OCI-M2 (cell line): ENCODE measurements around the gene MRPS34.
"Not testable (repeated sequence)": the region's sequence is repeated elsewhere in the genome, so short reads cannot be mapped to it uniquely, and the experiment has no call there.

ENCODE experiments used
- DNase-seq: peaks from one replicate; lab custom pipeline; 2025; ENCODE audit not compliant: unreplicated experiment; lab: John Stamatoyannopoulos, UW

The MRPS34 gene

DNA sequence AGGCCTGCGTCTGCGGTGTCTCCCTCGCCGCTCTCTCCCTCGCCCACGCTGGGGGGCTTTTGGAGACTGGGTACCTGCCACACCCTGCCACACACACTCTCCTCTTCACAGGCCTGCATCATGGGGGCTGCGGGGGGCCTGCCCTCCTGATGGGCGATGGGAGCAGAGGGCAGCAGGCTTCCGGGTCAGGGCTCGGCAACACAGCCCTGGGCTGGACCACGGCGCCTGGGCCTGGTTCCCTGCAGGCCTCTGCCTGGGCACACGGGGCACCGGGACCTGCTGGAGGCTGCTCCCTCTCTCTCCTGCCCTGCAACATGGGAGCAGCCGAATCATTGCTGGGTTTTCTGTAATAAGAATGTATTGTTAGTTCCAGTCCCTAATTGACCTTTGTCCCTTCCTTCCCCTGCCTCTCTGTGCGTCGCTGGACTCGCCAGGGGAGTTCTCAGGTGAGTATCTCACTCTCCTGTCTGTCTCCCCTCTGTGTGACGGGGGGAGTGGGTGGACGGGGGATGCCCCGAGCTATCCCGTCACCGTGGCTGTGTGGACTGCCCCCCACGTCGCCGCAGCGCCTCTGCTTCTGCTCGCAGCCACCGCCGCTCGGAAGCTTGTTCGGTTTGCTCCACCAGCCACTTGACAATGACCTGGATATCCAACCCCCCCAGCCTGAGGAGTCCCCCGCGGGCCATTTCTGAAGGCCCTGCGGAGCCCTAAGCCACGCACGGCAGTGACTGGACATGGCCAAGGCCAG is 15.0 kb downstream of the MRPS34 start:
- no peak for DNase-seq

DNA sequence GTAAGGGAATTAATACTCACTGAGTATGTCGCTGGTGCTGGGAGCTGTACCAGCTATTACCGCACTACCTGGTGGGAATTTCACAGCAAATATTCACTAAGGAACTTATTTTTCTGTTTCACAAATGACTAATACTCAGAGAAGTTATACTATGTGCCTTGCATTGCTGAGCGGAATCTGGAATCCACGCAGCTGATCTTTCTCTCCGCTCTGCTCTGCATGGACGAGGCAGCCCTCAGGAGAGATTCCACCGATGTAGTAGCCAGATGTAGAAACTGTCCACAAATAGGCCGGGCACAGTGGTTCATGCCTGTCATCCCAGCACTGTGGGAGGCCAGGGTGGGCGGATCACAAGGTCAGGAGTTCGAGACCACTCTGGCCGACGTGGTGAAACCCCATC is 18.7 kb downstream of the MRPS34 start:
- no peak for DNase-seq

DNA sequence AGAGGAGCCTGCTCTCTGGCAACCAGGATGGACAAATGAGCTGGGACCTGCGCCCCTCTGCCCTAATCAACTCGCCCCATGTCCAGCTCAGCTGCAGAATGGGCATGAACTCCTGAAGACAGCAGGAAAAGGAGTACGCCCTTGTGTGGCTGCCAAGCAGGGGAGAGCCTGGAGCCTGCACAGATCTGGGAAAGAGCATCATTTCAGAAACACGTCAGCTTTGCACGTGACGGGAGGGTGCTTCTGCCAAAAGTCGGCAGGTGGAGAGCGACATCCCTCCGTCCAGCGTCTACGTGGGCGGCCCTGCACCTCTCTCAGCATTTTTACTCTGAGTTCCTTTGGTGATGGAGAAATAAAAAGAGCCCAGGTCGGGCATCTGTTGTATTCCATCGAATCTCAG is 20.1 kb downstream of the MRPS34 start:
- no peak for DNase-seq

- no peak for DNase-seq
Observed at GRCh38 chr16:1751946-1752345, 21.0 kb downstream of the MRPS34 start.

DNA sequence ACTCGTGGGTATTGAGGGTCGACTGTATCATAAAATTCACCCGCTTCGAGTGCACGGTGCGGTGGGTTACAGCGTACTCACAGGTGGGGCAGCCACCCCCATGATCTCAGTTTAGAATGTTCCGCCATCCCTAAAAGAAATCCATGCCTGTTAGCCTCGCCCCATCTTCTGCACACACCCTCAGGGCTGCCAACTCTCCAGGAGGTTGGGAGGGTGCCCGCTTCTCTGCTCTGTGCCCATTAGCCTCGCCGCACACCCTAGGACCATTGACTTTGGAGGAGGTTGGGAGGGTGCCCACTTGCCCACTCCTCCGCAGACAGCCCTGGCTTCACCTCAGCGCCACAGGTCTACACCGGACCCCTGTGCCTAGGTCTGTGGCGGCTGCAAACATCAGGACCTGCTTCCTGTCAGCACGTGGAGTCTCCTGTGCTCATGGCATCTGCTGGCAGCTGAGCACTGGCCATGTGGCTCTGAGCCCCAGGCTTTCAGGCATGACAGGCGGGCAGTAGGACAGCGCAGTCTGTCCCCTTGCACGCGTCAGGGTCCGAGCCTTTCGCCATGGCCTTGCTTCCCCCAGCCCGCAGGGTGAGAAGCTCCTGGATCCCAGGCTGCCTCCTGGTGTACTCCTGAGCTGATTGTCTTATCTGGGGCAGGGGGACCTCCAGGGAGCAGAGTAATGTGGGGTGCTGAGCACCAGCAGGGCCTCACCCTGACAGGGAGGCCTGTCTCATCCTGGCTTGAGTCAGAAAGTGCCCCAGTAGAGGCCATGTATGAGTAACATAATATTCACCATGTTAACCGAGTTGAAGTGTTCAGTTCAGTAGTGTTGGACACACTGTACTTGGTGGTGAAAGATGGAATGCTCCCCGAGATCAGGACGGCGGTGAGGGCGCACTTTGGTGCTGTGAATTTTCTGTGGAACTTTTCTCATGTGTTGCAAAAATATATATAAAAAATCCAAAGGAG is 23.5 kb downstream of the MRPS34 start:
- no peak for DNase-seq

GRCh38 chr16:1747934-1748333 is 25.0 kb downstream of the MRPS34 start:
- DNase-seq = no peak

DNA sequence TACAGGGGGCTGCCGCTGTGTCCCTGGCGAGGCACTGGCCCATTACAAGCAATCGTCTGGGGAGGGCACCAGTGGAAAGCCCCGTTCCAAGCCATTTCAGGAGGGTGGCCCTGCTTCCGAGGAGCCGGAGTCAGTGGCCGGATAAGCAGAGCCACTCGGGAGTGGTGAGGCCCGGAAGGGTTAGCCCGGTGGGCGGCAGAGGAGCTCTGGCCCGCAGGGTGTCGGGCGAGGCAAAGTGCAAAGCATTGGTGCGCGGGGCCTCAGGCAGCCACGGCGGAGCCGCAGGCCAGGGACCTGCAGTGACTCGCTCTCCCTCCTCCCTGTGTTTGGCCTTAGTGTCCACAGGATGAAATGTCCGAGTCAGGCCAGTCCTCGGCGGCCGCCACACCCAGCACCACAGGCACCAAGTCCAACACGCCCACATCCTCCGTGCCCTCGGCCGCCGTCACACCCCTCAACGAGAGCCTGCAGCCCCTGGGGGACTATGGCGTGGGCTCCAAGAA is 26.2 kb downstream of the MRPS34 start:
- no peak for DNase-seq

DNA sequence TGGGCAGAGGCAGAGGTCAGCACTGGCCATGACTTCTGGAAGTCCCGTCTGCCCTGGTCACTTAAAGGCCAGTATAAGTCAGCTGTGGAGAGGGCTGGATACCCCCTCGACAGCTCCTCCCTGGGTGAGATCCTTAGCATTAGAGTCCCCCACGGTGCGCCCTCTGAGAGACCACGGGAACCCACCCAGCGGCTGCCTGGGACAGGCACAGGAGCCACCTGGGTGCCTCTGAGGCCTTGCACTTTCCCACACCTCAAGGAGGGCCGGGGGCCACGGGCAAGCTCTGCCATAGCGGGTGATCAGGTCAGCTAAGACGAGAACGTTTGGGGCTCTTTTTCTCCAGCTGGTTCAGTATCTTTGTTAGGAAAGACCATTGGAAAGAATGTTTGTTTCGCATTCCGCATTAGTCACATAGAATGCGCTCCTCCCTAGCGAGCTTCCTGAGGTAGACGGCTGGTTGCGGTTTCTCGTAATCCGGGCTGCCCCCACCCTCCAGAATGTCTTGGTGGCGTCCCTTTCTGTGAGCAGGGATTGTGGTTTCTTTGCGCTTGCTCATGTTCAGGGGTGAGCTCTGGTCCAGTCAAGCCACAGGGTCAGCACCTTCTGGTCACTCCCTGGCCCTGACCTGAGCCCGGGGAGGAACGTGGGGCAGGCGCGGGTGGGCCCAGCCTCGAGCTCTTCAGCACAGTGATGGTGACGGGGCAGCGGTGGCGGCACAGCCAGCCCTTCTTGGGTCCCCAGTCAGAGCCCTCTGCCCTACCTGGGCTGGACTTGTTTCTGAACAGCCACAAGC is 26.8 kb downstream of the MRPS34 start:
- no peak for DNase-seq

GRCh38 chr16:1745181-1745899 is 27.6 kb downstream of the MRPS34 start:
- no peak for DNase-seq

- no peak for DNase-seq
Observed at GRCh38 chr16:1744338-1744840, 28.5 kb downstream of the MRPS34 start.

DNA sequence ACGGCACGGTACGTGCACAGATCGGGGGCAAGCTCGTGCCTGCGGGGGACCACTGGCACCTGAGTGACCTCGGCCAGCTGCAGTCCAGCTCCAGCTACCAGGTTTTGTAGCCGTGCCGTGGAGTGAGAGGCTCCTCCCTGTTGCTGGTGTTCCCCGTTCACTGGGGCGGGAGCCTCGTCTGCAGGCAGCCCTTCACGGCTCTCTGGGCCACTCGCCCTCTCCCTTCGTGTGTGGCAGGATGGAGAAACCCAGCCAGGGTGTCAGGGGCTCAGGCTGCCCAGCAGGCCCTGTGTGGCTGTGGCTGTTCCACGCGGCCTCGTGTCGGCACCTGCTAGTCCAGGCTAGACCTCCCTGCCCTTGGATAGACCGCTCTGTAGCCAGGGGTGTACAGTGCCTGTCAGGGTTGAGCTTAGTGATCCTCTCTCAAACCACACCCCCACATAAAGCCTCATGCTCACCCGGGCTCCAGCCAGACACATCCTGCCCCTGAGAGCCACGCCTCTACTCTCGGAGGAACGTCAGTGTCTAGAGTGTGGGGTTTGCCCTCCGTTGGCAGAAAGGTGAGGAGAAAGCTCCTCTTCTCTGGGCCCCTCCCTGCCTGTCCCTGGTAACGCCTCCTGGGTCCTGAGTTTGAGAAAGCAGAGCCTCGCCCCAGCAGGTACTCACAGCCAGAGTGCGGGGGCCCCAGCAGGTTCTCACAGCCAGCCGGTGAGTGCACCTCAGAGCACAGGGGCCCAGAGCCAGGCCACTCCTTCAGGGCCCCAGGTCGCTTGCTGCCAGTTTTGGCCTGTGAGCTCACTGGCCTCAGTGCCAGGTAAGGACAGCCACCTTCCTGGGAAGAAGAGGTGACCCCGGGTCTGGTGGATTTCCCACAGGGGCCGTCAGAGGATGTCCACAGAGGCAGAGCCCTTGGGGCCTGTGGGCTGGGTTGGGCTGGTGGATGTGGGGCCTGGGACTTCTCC is 29.3 kb downstream of the MRPS34 start:
- no peak for DNase-seq

DNA sequence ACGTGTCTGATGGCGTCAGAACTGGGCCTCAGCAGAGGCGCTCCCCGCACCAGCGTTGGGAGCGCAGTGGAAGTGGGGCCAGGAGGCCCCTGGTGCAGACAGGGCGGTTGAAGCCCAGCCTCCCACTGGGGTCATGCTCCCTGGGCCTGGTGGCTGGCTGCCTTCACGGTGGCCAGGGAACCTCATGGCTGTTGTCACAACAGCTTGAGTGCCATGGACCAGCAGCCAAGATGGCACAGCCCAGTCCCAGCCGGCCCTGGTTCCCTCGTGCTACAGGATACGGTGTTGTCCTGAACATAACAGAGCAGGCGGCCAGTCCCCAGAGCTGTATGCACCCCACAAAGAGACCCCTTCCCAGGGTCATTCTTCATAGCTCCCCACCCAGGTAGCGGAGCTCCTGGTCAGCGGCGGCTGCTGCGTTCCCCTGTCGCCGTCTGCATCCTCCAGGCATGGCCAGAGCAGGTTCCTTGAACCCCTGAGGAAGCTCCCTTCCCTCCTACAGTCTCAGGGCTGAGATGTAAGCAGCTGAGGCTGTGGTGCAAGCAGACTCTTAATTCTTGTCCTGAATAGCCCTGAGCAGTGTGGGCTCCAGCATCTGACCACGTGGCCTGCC is 31.3 kb downstream of the MRPS34 start:
- DNase-seq = no peak

- no peak for DNase-seq
Observed at GRCh38 chr16:1740781-1741490, 32.0 kb downstream of the MRPS34 start.

- DNase-seq = no peak
Observed at GRCh38 chr16:1740234-1740633, 32.7 kb downstream of the MRPS34 start.

DNA sequence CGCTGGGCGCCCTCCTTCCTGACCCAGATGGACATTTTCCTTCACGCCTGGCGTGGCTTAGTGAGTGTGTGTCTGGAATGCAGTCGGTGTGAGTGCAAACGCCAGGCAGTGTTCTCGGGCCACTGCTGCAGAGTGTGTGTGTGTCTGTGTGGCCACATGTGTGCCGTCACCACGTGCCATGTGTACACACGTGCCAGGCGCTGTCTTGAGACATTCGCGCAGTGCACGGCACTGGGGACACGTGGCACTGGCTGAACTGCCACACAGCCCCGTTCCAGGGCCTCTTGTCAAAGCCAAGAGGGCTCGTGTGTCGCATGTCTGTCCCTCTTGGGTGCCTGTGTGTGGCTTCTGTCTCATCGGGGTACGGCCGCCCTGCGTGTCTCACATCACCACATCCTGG is 38.1 kb downstream of the MRPS34 start:
- no peak for DNase-seq

DNA sequence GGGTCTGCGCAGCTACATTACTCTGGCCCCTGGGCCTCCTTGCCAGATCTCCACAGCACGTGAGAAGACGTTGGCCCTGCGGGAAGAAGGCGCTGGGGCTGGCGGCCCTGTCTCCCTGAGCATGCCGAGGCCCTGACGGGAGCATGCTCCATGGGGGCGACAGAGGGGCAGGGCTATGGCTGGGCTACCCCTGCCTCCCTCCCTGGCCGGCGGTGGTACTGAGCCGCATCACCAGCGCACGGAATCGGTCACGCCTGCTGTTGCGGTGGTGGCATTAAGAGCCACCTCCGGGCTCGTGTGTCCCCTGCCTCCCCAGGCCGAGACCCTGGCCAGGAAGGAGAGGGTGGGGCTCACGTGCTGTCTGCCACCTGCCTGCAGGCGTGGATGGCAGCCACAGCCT is 38.8 kb downstream of the MRPS34 start:
- no peak for DNase-seq

DNA sequence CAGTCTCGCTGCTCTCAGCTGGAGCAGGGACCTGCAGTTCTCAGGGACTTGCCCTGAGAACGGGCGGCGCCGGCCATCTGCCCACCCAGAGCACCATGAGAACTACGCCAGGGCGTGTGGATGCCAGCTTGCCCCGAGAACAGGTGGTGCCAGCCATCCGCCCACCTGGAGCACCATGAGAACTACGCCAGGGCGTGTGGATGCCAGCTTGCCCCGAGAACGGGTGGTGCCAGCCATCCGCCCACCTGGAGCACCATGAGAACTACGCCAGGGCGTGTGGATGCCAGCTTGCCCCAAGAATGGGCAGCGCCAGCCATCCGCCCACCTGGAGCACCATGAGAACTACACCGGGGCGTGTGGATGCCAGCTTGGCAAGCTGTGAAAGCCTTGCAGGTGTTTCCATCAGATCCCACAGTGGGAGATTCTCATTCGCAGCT is 40.4 kb downstream of the MRPS34 start:
- not testable (repeated sequence) for DNase-seq

GRCh38 chr16:1732071-1732470 is 40.9 kb downstream of the MRPS34 start:
- no peak for DNase-seq
